OCI-LY1 (cell line): ENCODE measurements around the gene ARL10.

Source experiments
- H2AFZ ChIP-seq: fragments of 200-600 bp; sonication (generic), shearing (Covaris generic); 2 replicates; pipeline ENCODE4 v1.6.0; 2014; ENCODE audit warnings: antibody characterized with exemption, mild to moderate bottlenecking, low read length
- H3F3A ChIP-seq: fragments of 200-600 bp; sonication (generic), shearing (Covaris generic); 2 replicates; pipeline ENCODE4 v1.6.0; 2014; ENCODE audit warnings: mild to moderate bottlenecking, antibody characterized with exemption, low read length, moderate library complexity; ENCODE audit not compliant: insufficient read depth
- H3K27ac ChIP-seq: fragments of 200-600 bp; sonication (generic); 2 replicates; pipeline ENCODE4 v1.5.1; 2014; ENCODE audit warnings: low read length, mixed run types, mild to moderate bottlenecking, low read depth; ENCODE audit not compliant: poor library complexity, severe bottlenecking
- H3K27me3 ChIP-seq: fragments of 200-600 bp; sonication (generic); 2 replicates; pipeline ENCODE4 v1.6.0; 2014; ENCODE audit warnings: antibody characterized with exemption, mild to moderate bottlenecking, low read length, moderate library complexity; ENCODE audit not compliant: insufficient read depth
- H3K36me3 ChIP-seq: fragments of 200-600 bp; sonication (generic); 2 replicates; pipeline ENCODE4 v1.6.1; 2014; ENCODE audit warnings: mild to moderate bottlenecking, antibody characterized with exemption, low read length, moderate library complexity, mixed read lengths; ENCODE audit not compliant: insufficient read depth
- H3K4me1 ChIP-seq: fragments of 200-600 bp; sonication (generic); 2 replicates; pipeline ENCODE4 v1.5.1; 2014; ENCODE audit warnings: mild to moderate bottlenecking, low read length, moderate library complexity; ENCODE audit not compliant: insufficient read depth, severe bottlenecking
- H3K4me2 ChIP-seq: fragments of 200-600 bp; sonication (generic), shearing (Covaris generic); 2 replicates; pipeline ENCODE4 v1.6.1; 2014; ENCODE audit warnings: low read length
- H3K4me3 ChIP-seq: fragments of 200-600 bp; sonication (generic); 2 replicates; pipeline ENCODE4 v1.5.1; 2014; ENCODE audit warnings: low read length, low read depth, mild to moderate bottlenecking, mixed read lengths; ENCODE audit not compliant: poor library complexity, severe bottlenecking
- H3K79me2 ChIP-seq: fragments of 200-600 bp; shearing (Covaris generic); 2 replicates; pipeline ENCODE4 v1.6.1; 2016; ENCODE audit warnings: mixed run types, low read length, mixed read lengths; ENCODE audit not compliant: insufficient read depth
- H3K9ac ChIP-seq: fragments of 200-600 bp; sonication (generic), shearing (Covaris generic); 2 replicates; pipeline ENCODE4 v1.6.1; 2014; ENCODE audit warnings: mild to moderate bottlenecking, low read length, mixed read lengths
- H3K9me2 ChIP-seq: fragments of 200-600 bp; sonication (generic), shearing (Covaris generic); 2 replicates; pipeline ENCODE4 v1.6.1; 2014; ENCODE audit warnings: low read depth, mild to moderate bottlenecking, low read length, mixed read lengths
- H3K9me3 ChIP-seq: fragments of 200-600 bp; shearing (Covaris generic); 2 replicates; pipeline ENCODE4 v1.6.1; 2014; ENCODE audit warnings: low read length, mixed read lengths
- H4K20me1 ChIP-seq: fragments of 200-600 bp; sonication (generic), shearing (Covaris generic); 2 replicates; pipeline ENCODE4 v1.6.0; 2016; ENCODE audit warnings: mild to moderate bottlenecking, low read length; ENCODE audit not compliant: insufficient read depth
- EZH2 ChIP-seq: fragments of 200-600 bp; sonication (generic), shearing (Covaris generic); IDR thresholded peaks from 2 replicates; pipeline ENCODE4 v1.8.0; 2017; ENCODE audit warnings: borderline replicate concordance, mixed run types, mild to moderate bottlenecking, antibody characterized with exemption, low read length, moderate library complexity, mixed read lengths
- TF ChIP-seq, protein P1 (sequence below): fragments of 200-600 bp; sonication (generic), shearing (Covaris generic); IDR thresholded peaks from 2 replicates; pipeline ENCODE4 v1.5.1; 2017; ENCODE audit warnings: mild to moderate bottlenecking, antibody characterized with exemption, low read length, moderate library complexity, mixed read lengths

ARL10 gene

DNA sequence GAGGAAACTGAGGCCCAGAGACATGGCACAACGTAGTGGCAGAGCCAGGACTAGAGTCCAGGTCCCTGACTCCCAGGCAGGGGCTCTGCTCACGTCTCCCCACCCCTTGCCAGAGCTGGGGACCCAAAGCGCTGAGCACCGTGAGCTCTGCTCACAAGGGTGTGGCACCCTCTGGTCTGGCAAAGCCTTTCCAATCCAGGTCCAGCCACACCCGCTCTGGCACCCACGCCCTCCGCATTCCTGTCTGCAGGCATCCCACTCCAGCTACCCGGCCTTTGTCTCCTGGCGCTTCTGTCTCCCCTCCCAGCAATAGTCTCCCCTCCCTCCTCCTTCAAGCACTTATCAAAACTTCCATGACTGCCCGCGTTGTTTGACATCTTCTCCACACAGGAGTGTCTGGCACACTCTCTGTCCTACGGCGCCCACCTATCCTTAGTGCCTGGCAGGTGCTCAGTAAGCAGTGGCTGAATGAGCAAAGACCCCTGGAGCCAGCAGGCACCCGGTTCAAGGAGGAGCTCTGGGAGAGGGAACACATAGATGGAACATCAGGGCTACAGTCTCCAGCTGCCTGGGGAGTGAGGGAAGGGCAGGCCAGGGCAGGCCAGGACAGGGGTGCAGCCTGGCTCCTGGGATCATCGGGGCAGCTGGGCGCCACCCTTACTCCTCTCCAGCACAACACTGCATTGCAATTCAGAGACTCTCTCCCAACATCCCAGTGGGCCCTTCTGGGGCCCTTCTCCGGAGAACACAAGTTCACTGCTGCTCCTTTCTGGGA, 35.3 kb downstream of the ARL10 start:
- H3K27ac ChIP-seq, result no peak overlapping the region
- H3K27me3 ChIP-seq, result no peaks in the 10 kb centered on the region
- no peaks in the 10 kb centered on the region for H3K79me2 ChIP-seq
- no peak overlapping the region for H3K9ac ChIP-seq
- 0 out of 2 replicates have a peak, but pooled peaks cover 4% of the 10 kb centered on the region for H3K36me3 ChIP-seq
- H4K20me1 ChIP-seq, result no peaks in the 10 kb centered on the region
- no peak overlapping the region for H3K4me3 ChIP-seq
- no peak overlapping the region for H2AFZ ChIP-seq
- H3K9me3 ChIP-seq, result no peaks in the 10 kb centered on the region
- H3K4me1 ChIP-seq, result no peaks in the 10 kb centered on the region
- H3K4me2 ChIP-seq, result no peak overlapping the region
- H3F3A ChIP-seq, result no peaks in the 10 kb centered on the region
- TF ChIP-seq EZH2, result no peak
- TF ChIP-seq, protein P1, sequence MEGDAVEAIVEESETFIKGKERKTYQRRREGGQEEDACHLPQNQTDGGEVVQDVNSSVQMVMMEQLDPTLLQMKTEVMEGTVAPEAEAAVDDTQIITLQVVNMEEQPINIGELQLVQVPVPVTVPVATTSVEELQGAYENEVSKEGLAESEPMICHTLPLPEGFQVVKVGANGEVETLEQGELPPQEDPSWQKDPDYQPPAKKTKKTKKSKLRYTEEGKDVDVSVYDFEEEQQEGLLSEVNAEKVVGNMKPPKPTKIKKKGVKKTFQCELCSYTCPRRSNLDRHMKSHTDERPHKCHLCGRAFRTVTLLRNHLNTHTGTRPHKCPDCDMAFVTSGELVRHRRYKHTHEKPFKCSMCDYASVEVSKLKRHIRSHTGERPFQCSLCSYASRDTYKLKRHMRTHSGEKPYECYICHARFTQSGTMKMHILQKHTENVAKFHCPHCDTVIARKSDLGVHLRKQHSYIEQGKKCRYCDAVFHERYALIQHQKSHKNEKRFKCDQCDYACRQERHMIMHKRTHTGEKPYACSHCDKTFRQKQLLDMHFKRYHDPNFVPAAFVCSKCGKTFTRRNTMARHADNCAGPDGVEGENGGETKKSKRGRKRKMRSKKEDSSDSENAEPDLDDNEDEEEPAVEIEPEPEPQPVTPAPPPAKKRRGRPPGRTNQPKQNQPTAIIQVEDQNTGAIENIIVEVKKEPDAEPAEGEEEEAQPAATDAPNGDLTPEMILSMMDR, result no peak
- no peaks in the 10 kb centered on the region for H3K9me2 ChIP-seq

DNA sequence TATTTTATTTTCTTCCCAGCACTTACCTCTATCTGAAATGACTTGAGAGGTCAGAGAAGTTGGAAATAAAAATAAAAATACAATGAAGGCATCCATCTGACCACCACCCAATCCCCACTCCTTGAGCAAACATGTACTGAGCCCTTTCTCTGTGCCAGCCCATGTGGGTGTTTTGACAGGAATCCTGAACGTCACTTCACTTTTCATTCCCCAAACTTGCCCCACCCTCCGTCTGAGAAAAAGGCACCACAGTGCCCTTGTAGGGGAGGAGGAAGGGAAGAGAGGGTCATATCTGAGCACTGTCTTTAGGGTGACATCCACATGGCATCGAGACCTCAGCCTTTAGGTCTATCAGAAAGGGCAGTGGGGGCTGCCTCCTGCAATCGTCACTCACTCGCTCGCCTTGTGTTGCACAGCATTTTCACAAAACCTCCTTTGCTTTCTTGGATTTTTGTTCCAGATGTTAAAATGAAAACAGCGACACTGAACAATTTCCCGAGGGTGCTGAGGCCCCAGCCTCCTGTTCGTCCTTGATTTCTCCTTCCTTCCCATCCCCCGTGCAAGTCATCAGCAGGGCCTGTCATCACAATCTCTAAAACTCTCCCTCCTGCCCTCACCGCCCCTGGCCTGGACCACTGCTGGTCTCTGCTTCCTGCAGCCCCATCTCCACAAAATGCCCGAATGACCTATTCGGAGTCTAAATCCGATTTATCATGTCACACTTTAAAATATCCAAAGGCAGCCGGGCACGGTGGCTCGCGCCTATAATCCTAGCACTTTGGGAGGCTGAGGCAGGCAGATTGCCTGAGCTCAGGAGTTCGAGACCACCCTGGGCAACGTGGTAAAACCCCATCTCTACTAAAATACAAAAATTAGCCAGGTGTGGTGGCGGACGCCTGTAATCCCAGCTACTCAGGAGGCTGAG, 36.3 kb downstream of the ARL10 start:
- no peak overlapping the region for H3K4me3 ChIP-seq
- H4K20me1 ChIP-seq, result no peaks in the 10 kb centered on the region
- TF ChIP-seq EZH2, result no peak
- TF ChIP-seq, protein P1, result no peak
- peaks cover 9% of the 10 kb centered on the region; the same call in 1 of the 2 replicates for H3K36me3 ChIP-seq
- no peaks in the 10 kb centered on the region for H3K27me3 ChIP-seq
- no peaks in the 10 kb centered on the region for H3K79me2 ChIP-seq
- H3K9me2 ChIP-seq, result no peaks in the 10 kb centered on the region
- no peak overlapping the region for H2AFZ ChIP-seq
- H3K27ac ChIP-seq, result no peak overlapping the region
- H3K4me2 ChIP-seq, result no peak overlapping the region
- H3K9me3 ChIP-seq, result no peaks in the 10 kb centered on the region
- H3F3A ChIP-seq, result no peaks in the 10 kb centered on the region
- no peaks in the 10 kb centered on the region for H3K4me1 ChIP-seq
- no peak overlapping the region for H3K9ac ChIP-seq

DNA sequence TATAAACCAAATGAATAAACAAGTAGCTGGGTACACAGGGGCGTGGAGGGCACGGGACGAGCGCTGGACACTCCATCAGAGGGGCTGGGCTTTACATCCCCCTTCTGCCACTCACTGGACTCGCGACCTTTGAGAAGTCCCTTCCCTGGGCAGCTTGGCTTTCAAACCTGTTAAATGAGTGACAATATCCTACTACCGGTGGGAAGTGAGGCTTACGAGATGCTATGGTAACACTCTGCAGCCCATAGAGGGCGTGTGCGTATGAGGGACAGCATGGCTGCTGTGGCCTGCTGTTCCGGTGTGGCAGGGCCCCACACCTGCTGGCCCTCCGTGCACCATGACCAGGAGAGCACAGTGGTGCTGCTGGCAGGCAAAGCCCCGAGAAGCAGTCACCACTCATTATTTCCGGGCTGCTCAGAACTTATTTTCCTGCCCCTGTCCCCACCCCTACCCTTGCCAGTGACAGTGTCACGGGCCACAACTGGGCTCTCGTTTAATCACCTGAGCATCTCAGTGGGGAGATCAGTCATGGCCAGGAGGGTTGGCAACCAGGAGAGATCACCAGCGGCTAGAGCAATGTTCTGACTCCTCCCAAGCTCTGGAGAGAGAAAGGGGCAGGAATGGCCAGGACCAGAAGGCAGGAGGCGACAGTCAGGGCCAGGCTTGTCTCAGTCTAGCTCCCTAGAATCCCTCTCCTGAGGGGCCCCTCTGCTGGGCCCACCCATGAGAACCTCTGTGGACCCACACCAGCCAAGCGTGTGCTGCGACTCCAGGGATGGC, 40.6 kb downstream of the ARL10 start:
- Histone ChIP-seq H3K4me2 (no peak overlapping the region), H4K20me1 (no peaks in the 10 kb centered on the region), H3K9me2 (no peaks in the 10 kb centered on the region), H3K9me3 (no peaks in the 10 kb centered on the region), H3K4me3 (no peak overlapping the region), H3K4me1 (peaks cover 8% of the 10 kb centered on the region), H3K27ac (no peak overlapping the region), H3K9ac (no peak overlapping the region), H3K36me3 (peaks cover 20% of the 10 kb centered on the region; the same call in 1 of the 2 replicates), H3K79me2 (no peaks in the 10 kb centered on the region), H3F3A (no peaks in the 10 kb centered on the region), H2AFZ (no peak overlapping the region), H3K27me3 (no peaks in the 10 kb centered on the region)
- TF ChIP-seq, protein P1, result peak; percentile 20; the same call in 1 of the 2 replicates
- no peak for TF ChIP-seq EZH2
